Measurements from ENCODE around the gene VMP1. TPM values are rescaled to one million over a fixed set of nuclear protein-coding genes. Genes with fewer than 3 reads are reported as not detected.
A peak's percentile ranks its signal among the peaks of the same experiment; 100 is the strongest.
"Not testable (repeated sequence)": the region's sequence is repeated elsewhere in the genome, so short reads cannot be mapped to it uniquely, and the experiment has no call there.

Gene VMP1
- total RNA-seq, 1 experiment from 2014 or later: 306 TPM

DNA sequence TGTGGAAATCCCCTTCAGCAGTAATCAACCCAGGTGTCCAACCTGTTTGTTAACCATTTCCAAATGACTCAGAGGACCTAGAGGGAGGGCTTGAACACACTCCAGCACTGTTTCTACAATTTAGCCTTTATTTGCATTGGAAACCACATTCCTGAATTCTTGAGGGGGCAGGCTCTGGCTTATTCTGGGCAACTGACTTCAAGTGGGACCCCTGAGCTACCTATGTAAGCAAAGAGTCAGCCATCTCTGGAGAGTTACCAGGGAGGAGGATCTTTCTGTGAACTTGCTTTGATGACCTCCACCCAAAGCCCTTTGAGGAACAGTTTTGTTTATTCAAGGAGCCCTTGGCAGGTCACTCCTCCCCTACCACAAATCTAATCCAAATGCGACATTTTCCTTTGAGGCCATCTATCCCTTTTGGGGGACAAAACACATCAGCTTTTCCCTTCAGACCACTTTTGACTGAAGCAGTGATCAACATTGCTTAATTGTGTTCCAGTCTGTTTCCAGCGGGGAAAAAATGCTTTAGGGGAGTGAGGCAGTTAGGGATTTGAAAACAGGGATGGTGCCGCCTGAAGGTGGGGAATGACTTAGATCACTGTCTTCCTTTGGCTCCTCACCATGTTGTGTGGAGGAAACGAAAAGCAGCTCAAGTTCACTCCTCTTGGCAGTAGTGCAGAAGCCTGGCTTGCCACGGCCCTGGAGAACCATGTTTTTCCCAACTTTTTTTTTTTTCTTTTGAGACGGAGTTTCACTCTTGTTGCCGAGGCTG, 139.1 kb downstream of the VMP1 start:
- peak; percentile 42 for DNase-seq (ENCODE audit: low spot score)
- in situ Hi-C loops (cut with HindIII; ENCODE audit: low sequenced_read_pairs): loop anchor here (10.0 kb wide), 1 partner anchor 92 kb away; no protein-coding TSS in a partner anchor

DNA sequence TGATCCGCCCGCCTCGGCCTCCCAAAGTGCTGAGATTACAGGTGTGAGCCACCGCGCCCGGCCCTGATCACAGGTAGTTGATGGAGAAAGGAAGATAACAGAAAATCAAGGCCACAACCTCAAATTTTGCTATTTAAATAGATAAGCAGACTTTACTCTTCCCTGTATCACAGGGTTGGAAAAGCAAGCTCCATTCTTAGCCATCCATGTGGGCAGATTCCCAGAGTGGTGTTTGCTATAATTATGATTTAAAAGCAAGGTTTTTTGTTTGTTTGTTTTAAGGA, 140.9 kb downstream of the VMP1 start:
- in situ Hi-C loops (cut with HindIII; ENCODE audit: low sequenced_read_pairs): loop anchor here (10.0 kb wide), 1 partner anchor 94 kb away; no protein-coding TSS in a partner anchor
- no peak for DNase-seq (ENCODE audit: low spot score)

DNA sequence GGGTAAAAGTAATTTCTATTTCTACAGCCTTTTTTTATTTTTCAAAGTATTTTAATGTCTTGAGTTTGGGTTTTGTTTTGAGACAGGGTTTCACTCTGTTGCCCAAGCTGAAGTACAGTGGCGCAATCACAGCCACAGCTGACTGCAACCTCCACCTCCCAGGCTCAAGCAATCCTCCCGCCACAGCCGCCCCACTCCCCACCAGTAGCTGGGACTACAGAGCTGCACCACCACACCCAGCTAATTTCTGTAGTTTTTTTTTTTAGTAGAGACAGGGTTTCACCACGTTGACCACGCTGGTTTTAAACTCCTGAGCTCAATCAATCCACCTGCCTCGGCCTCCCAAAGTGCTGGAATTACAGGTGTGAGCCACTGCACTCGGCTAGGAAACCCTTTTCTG, 141.3 kb downstream of the VMP1 start:
- in situ Hi-C loops (cut with HindIII; ENCODE audit: low sequenced_read_pairs): loop anchor here (10.0 kb wide), 1 partner anchor 94 kb away; no protein-coding TSS in a partner anchor
- DNase-seq (ENCODE audit: low spot score): no peak

DNA sequence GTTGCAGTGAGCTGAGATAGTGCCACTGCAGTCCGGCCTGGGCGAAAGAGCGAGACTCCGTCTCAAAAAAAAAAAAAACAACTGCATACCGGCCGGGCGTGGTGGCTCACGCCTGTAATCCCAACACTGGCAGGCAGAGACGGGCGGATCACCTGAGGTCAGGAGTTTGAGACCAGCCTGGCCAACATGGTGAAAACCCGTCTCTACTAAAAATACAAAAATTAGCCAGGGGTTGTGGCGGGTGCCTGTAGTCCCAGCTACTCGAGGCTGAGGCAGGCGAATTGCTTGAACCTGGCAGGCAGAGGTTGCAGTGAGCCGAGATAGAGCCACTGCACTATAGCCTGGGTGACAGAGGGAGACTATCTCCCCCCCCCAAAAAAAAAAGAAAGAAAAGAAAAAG, 142.9 kb downstream of the VMP1 start:
- in situ Hi-C loops (cut with HindIII; ENCODE audit: low sequenced_read_pairs); DNase-seq (ENCODE audit: low spot score): not testable (repeated sequence)

DNA sequence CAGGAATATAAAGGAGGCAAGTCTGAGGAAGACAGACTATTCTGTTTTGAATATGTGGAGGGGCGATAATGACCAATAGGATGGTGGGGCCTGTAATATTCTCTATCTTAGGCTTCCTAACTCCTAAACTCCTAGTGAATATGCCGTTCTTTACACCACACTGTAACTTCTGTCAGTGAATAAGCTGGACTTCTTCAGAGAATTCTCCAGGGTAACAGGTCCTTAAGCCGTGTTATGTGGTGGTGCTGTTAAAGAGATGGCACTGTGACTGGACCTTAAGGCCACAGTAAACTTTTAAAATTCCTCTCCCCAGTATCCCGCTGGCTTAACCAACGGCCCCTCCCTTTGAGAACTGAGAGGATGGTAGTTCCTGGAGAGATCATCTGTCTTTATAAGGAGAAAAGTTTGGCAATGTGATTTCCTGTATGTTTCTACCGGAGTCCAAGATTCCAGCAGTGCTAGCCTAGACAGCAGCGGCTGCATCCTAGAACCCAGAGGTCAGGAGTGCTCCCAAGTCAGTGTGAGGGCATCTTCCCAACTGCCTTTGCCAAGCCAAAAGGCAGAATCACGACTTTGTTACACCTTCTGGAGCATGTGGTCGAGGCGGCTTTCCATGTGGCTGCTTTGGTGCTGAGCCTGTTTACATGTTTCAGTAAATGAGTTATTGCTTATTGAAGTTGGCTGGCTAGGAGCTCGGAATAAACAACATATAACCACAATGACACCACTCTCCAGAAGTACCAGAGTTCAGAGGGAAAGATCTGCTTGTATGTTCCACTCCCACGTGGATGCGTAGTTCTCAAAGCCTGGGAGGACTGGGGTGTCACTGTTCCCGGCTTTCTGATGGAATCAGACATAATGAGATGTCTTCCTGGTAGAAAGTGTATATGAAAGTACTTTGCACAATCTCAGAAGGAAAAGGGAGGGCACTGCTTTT, 144.3 kb downstream of the VMP1 start:
- DNase-seq (ENCODE audit: low spot score): no peak
- in situ Hi-C loops (cut with HindIII; ENCODE audit: low sequenced_read_pairs): no loop called here

DNA sequence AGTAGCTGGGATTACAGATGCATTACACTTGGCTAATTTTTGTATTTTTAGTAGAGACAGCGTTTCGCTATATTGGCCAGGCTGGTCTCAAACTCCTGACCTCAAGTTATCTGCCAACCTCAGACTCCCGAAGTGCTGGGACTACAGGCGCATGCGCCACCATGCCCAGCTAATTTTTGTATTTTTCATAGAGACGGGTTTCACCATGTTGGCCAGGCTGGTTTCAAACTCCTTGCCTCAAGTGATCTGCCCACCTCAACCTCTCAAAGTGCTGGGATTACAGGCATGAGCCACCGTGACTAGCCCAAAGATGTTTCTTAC, 145.4 kb downstream of the VMP1 start:
- DNase-seq (ENCODE audit: low spot score); in situ Hi-C loops (cut with HindIII; ENCODE audit: low sequenced_read_pairs): not testable (repeated sequence)

DNA sequence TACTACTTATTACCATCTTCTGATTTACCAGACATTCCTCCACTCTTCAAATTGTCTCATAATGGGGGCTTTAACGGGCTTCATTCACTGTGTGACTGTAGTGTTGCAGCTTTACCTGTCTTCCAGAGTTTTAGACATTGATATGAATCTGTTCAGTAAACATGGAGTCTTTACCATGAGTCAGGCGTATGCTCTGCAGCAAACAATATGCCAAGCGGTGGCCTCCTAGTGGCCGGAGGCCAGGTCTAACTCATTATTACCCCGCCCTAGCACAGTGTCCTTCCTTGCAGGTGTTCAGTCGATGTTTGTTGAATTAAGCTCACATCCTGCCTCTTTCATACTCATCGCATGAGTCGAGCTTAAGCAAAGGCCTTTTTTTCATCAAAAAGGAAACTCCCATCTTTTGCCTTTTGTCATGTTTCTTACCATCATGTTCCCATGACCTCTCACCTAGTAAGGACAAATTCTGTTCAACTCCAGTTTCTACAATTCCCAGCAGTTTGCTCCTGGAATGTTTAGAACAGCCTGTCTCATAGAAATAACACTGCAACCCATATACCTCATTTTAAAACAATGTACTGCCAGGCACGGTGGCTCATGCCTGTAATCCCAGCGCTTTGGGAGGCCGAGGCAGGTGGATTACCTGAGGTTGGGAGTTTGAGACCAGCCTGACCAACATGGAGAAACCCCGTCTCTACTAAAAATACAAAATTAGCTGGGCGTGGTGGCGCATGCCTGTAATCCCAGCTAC, 145.9 kb downstream of the VMP1 start:
- no peak for DNase-seq (ENCODE audit: low spot score)
- in situ Hi-C loops (cut with HindIII; ENCODE audit: low sequenced_read_pairs): no loop called here

DNA sequence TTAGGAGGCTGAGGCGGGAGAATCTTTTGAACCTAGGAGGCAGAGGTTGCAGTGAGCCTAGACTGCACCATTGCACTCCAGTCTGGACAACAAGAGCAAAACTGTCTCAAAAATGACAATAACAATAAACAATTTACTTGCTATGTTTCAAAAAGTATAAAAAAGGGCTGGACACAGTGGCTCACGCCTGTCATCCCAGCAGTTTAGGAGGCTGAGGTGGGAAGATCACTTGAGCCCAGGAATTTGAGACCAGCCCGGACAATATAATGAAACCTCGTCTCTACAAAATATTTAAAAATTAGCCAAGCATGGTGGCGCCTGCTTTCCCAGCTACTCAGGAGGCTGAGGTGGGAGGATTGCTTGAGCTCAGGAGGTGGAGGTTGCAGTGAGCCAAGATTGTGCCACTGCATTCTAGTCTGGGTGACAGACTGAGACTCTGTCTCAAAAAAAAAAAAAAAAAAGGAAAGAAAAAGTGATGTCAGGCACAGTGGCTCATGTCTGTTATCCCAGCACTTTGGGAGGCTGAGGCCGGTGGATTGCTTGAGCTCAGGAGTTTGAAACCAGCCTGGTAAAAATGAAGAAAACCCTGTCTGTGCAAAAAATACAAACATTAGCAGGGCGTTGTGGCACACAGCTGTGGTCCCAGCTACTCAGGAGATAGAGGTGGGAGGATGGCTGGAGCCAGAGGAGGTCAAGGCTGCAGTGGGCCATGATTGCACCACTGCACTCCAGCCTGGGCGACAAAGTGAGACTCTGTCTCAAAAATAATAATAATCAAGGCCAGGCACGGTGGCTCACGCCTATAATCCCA, 146.7 kb downstream of the VMP1 start:
- DNase-seq (ENCODE audit: low spot score); in situ Hi-C loops (cut with HindIII; ENCODE audit: low sequenced_read_pairs): not testable (repeated sequence)

DNA sequence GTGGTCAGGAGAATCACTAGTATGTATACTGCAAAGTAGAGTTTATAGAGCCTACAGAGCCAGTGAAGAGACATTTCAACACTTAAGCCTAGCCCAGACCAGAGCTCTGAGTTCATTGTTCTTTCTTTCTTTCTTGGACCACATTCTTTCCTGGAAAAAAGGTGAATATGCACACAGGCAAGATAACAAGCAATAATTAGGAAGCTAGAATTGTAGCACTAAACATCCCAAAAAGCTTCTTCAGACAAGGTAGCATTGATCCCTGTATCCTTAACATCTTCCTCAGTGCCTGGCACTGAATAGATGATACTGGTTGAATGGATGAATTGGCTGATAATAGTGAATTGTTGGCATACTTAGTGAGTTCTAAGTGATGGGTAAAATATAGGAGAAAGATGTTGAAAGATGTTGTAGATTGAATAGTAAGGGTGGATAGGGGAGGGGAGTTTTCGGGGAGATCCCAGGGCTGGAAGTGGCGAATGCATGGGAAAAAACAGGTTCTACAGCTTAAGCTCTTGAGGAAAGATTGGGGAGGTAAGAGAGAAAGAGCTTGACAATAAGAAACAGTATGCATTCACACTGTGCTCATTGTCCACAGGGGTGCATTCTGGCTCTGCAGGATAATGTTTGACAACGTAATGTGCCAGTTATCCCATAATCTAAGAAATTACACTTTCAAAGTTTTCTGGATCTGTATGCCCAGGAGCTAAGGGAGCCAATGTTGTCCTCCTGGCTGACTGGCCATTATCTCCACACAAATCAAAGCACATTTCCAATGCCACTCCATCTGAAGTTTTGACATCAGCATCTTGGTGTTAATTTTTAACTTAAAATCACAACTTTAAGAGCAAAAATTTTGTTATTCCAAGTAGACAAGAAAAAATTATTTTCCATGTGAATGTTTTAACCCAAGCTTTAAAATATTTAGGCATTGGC, 149.7 kb downstream of the VMP1 start:
- in situ Hi-C loops (cut with HindIII; ENCODE audit: low sequenced_read_pairs): no loop called here
- no peak for DNase-seq (ENCODE audit: low spot score)

DNA sequence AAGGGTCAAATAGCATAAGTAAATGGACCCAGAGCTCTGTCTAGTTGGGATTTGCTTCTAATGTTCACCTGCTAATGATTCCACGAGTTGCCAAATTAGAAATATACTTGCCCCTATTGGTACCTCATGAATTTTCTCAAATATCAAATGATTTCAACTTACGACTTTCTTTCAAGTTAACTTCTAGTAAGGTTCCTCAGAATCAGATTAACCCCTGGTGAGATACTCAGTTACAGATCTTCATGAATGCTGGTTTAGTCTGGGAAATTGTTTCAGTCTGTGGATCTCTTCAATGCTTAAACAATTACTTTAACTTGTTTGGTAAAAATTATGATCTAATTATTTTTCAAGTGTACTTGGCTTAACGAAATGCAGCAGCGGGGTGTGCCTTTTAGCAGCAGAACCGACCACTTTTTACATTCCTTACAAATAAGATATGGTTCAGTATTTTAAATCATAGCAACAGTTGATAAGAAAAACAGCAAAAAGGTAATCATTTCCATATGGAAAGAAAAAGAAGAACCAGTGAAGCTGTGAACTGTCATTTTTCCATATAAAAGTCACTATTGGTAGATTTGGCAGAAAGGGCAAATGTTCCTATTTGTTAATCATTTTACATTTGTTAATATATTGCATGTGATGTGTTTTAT, 150.8 kb downstream of the VMP1 start:
- no peak for DNase-seq (ENCODE audit: low spot score)
- in situ Hi-C loops (cut with HindIII; ENCODE audit: low sequenced_read_pairs): no loop called here

DNA sequence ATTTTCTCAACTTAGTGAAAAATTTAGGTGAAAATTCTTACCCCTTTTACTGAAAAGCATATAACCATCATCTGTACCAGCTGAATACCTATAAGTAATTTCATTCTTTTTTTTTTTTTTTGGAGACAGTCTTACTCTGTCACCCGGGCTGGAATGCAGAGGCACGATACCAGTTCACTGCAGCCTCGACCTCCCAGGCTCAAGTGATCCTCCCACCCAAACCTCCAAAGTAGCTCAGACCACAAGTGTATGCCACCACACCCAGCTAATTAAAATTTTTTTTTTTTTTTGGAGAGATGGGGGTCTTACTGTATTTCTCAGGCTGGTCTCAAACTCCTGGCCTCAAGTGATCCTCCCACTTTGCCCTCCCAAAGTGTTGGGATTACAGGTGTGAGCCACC, 151.5 kb downstream of the VMP1 start:
- in situ Hi-C loops (cut with HindIII; ENCODE audit: low sequenced_read_pairs): no loop called here
- DNase-seq (ENCODE audit: low spot score): no peak

DNA sequence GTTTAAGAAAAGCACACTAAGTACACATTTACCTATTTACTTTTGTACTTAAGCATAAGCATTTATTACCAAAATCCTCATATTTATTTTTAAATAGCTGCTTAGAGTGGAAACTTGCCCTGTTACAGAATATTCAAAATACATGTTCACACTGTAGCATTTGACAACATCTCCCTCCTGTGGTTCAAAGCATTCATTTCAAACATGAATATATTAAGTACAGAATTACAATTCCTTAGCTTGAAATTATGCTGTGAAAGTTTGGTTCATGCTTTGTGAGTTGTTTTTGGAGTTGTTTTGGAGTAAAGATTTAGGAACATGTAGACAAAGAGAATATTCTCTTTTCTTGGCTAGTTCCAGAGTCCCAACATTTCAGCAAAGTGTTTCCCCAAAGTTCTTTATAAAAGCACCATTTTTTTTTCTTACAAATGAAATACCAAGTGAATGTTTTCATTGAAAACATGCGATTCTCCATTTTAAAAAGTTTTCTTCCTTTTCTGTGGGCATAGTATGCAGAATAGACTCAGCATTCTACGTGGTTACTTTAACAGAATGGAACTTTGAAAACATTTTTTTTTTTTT, 152.1 kb downstream of the VMP1 start:
- DNase-seq (ENCODE audit: low spot score): no peak

DNA sequence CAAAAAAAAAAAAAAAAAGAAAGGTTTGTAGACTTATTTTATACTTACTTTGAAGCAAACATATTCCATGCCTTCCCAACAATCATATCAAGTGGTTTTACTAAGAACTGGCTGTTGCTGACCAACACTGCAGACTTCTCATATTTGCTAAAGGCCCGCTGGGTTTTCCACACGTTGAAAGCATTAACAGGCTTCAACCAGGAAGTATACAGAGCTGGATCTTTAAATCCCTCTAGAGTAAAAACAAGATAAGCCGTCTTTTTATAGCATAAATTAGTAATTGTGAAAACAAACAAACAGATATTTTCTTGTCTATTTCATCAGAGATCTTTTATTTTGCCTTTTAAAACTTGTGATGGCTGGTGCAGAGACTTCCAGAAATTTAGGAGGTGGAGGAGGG, 156.2 kb downstream of the VMP1 start:
- in situ Hi-C loops (cut with HindIII; ENCODE audit: low sequenced_read_pairs): no loop called here
- DNase-seq (ENCODE audit: low spot score): no peak

More for the DNA sequence above, 152.1 kb downstream of the VMP1 start:
- in situ Hi-C loops (cut with HindIII; ENCODE audit: low sequenced_read_pairs): no loop called here

DNA sequence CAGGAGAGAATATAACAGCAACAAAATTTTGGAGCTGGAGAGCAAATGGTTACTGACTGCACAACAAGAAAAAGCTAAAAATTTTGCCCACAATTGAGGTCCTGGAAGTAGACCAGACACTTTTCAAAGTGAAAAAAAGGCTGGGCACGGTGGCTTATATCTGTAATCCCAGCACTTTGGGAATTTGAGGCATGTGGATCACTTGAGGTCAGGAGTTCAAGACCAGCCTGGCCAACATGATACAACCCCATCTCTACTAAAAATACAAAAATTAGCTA, 162.4 kb downstream of the VMP1 start:
- no peak for DNase-seq (ENCODE audit: low spot score)
- in situ Hi-C loops (cut with HindIII; ENCODE audit: low sequenced_read_pairs): no loop called here

DNA sequence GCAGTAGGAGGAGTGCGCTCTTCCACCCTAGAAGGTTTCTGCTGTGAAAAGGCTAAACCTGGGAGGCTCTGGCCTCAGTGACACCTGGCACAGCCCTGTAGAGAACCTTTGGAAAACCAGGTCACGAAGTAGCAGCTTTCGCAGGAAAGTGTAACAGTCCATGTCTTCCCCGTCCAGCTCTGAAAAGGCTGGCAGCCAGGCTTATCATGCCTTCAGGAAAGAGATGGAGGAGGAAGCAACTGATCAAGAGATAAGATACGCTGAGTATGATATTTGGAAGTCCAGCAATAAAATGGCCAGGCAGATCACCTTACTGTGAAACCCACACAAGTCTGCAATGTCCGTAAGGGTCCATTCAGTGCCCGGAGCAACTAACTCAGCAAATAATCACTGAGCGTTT, 163.0 kb downstream of the VMP1 start:
- in situ Hi-C loops (cut with HindIII; ENCODE audit: low sequenced_read_pairs): no loop called here
- no peak for DNase-seq (ENCODE audit: low spot score)

DNA sequence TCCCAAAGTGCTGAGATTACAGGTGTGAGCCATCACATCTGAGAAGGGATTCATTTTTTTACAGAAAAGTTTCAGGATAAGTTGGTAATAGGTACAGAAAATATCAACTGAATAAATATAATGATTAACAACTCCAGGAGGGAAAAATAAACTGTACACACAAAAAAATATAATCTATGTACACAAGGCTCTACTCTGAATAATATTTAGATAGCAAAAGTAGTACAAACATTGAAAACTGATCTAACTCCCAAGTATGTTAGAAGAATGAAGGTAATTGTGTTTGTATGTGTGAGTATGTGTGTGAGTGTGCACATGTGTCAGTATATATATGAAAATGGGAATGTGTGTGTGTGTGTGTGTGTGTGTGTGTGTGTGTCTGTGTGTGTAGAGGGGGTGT, 164.9 kb downstream of the VMP1 start:
- in situ Hi-C loops (cut with HindIII; ENCODE audit: low sequenced_read_pairs): no loop called here

DNA sequence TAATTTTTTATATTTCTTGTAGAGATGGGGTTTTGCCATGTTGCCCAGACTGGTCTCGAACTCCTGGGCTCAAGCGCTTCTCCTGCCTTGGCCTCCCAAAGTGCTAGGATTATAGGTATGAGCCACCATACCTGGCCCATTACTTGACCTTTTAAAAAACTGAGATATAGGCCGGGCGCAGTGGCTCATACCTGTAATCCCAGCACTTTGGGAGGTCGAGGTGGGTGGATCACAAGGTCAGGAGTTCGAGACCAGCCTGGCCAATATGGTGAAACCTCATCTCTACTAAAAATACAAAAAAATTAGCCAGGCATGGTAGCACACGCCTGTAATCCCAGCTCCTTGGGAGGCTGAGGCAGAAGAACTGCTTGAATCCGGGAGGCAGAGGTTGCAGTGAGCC, 166.0 kb downstream of the VMP1 start:
- DNase-seq (ENCODE audit: low spot score); in situ Hi-C loops (cut with HindIII; ENCODE audit: low sequenced_read_pairs): not testable (repeated sequence)

More for the DNA sequence above, 164.9 kb downstream of the VMP1 start:
- no peak for DNase-seq (ENCODE audit: low spot score)

All from G401 (cell line).